WTC11 (cell line): ENCODE data around the gene TCEAL9.

Source experiments
- TF ChIP-seq, protein P1 (sequence below): fragments of 200-600 bp; IDR thresholded peaks from 2 replicates; pipeline ENCODE4 v1.8.0; 2022; ENCODE audit warnings: antibody characterized with exemption
- TF ChIP-seq, protein P2 (sequence below): sonication (generic); formaldehyde crosslinking; IDR thresholded peaks from 2 replicates; pipeline ENCODE4 v1.8.1; 2023; ENCODE audit warnings: mild to moderate bottlenecking, missing genetic modification reagents, moderate library complexity

DNA sequence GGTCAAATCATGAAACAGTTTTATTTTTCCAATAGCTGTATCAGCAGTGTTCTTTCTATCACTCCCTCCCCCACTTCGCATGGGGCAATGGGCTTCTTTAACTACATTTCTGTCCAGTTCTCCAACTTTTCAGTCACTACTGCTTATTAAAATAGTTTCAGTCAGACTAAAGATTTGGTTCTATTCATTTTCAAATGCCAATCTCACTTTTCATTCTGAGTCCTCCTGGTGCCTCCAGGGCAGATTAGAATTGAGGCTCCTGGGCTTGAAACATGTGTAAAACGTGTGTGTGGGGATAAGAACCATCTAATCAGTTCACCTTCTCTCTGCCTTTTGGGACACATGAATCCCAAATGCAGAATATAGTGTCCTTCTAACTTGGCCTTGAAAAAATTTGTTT, 16.6 kb downstream of the TCEAL9 start:
- TF ChIP-seq, protein P1, sequence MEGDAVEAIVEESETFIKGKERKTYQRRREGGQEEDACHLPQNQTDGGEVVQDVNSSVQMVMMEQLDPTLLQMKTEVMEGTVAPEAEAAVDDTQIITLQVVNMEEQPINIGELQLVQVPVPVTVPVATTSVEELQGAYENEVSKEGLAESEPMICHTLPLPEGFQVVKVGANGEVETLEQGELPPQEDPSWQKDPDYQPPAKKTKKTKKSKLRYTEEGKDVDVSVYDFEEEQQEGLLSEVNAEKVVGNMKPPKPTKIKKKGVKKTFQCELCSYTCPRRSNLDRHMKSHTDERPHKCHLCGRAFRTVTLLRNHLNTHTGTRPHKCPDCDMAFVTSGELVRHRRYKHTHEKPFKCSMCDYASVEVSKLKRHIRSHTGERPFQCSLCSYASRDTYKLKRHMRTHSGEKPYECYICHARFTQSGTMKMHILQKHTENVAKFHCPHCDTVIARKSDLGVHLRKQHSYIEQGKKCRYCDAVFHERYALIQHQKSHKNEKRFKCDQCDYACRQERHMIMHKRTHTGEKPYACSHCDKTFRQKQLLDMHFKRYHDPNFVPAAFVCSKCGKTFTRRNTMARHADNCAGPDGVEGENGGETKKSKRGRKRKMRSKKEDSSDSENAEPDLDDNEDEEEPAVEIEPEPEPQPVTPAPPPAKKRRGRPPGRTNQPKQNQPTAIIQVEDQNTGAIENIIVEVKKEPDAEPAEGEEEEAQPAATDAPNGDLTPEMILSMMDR, result no peak
- TF ChIP-seq, protein P2, sequence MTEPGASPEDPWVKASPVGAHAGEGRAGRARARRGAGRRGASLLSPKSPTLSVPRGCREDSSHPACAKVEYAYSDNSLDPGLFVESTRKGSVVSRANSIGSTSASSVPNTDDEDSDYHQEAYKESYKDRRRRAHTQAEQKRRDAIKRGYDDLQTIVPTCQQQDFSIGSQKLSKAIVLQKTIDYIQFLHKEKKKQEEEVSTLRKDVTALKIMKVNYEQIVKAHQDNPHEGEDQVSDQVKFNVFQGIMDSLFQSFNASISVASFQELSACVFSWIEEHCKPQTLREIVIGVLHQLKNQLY (CRISPR knock-in tag), result no peak
